ENCODE data around the gene DHRS13.

Gene DHRS13

DNA sequence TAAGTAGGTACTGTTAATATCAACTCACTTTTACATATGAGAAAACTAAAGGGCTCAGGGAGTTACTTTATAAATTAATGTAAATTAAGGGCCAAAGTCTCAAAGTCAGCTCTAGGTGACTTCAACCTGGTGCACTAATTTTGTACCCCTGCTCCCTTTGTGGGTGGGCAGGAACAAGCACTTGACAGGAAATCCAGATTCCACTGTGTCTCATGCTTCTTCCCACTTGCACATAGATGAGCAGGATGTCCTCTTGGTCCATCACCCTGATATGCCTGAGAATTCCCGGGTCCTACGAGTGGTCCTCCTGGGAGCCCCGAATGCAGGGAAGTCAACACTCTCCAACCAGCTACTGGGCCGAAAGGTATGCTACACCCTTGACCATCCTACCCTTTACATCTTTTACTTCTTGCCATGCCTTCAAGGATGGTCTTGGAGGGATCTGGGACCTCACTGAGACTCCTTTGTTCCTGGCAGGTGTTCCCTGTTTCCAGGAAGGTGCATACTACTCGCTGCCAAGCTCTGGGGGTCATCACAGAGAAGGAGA lies 46.8 kb downstream of the DHRS13 start:
- no peak for DNase-seq

DNA sequence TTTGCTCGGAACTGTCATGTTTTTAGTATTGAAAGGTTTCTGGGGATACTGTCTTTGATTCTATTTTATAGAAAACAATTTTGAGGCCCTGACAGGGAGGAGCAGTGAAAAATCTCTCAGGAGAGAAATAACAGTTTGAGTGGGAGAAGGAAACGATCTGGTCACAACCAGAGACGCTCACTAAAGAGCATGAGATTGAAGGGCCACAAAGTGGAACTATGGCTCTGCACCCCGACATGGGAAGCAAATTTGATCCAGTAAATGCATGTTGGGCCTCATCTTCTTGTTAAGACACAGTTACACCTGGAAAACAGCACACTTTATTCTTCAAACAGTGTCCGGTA lies 47.6 kb downstream of the DHRS13 start:
- DNase-seq: no peak

DNA sequence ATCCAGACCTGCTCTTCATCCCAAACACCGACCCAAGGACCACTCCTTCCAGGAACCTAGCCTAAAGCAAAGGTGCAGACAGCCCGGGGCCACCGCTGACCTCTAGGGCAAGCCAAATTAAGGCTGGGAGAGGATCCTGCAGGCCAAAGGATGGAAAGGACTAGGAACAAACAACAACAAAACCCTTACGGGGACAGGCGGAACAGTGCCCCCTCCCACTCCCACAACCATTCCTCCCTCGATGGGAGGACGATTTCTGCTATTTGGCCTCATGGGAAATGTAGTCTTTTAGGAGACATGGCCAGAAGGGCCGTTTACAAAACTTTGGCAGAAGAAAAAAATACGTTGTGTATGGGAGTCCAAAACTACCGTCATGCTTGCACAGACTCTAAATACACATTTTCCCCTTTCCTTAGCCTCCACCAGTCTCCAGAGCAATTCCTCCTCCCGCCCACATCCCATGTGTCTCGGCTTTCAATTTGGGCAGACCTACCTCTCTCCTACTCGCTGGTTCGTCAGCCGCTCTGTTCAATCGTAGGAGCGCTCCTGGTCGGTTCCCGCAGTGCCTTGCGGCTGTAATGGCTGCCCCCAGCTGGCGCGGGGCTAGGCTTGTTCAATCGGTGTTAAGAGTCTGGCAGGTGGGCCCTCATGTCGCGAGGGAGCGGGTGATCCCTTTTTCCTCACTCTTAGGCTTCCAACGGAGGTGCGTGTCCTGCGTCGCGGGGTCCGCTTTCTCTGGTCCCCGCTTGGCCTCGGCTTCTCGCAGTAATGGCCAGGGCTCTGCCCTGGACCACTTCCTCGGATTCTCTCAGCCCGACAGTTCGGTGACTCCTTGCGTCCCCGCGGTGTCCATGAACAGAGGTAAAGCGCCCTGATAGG lies 48.2 kb downstream of the DHRS13 start, which contains the start of gene ERAL1:
TSS of gene ERAL1 (plus strand) at position 560 of the 879 bp plus-strand sequence. CDS start at position 579, 19 bp downstream.
- peak; percentile 77 to 80 for DNase-seq

DNA sequence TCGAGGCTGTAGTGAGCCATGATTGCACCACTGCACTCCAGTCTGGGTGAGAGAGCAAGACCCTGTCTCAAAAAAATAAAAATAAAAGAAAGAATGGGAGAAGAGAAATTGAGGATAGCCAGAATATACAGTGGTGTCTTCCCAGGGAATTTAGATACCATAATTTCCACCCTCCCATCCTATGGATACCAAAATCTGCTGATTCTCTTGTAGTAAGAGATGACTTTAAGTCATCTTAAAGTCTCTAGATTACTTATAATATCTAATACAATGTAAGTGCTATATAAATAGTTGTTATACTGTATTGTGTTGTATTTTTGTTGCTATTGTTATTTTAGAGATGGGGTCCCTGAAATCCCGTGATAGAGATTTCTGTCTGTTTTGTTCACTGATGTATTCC lies 49.6 kb downstream of the DHRS13 start:
- DNase-seq: no peak

DNA sequence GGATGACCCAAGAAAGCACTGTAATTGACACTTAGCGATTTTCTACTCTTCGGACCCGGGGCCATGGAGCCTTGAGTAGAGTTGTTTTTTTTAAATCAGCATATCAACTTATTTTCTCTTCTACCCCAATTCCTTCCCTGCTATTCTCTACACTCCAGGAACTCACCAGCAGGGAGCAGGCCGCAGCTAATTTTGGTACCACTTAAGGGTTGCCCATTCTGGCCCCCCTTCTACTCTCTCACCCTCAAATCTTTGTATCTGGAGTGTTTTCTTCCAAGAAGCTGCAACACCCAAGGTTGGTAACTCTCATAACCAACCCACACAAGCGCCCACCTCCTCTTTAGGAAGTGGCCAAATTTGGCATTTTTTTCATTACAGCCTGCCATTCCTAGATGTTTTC lies 53.6 kb downstream of the DHRS13 start:
- no peak for DNase-seq

DNA sequence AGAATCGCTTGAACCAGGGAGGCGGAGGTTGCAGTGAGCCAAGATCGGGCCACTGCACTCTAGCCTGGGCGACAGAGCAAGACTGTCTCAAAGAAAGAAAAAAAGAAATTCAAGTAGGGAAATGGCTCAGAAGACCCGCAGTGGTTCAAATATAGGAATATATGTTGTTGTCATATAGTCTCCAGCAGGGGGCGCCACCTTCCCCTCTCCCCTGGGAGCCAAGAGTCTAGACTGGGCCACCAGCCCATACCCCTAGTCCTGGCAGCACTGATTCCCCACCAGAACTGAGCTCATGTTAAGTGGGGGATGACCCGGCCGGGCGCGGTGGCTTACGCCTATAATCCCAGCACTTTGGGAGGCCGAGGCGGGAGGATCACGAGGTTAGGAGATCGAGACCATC lies 54.2 kb downstream of the DHRS13 start:
- DNase-seq: peak; percentile 46 to 49

Measured in activated CD4-positive, alpha-beta T cell treated with anti-CD3 and anti-CD28 coated beads, Interleukin-2, amount 50 U/mL, for 4 hours (primary cell).